PC-9 (cell line): ENCODE measurements around the gene NDST3. TPM values are rescaled to one million over a fixed set of nuclear protein-coding genes. Genes with fewer than 3 reads are reported as not detected.

Experiments
- BruUV-seq: library from RNA; stranded (reverse); fragments of 400-500 nt; replicated peaks from 2 replicates; lab custom pipeline; 2021; lab: Mats Ljungman, UMichigan
- CTCF ChIA-PET: fragments of 300-600 bp; sonication (Branson Sonifier 250); formaldehyde crosslinking; loops from one replicate; lab custom pipeline; 2022; ENCODE audit warnings: antibody characterized with exemption; lab: Charles Lee
- POLR2A ChIA-PET: fragments of 300-600 bp; sonication (Branson Sonifier 250); formaldehyde crosslinking; loops from one replicate; lab custom pipeline; 2022; ENCODE audit warnings: antibody characterized with exemption; ENCODE audit not compliant: unreplicated experiment; lab: Charles Lee
- DNase-seq, 2 experiments: peaks; one replicate each; pipeline versions ENCODE4 v3.0.0 to v3.0.0-alpha.2; 2015 to 2022; ENCODE audit warnings: mixed read lengths in 1 of 2
- H2AFZ ChIP-seq: fragments of 200-600 bp; sonication (generic); 2 replicates; pipeline ENCODE4 v1.8.1; 2017; ENCODE audit warnings: antibody characterized with exemption
- H3F3A ChIP-seq: fragments of 200-600 bp; sonication (generic); 2 replicates; pipeline ENCODE4 v1.8.1; 2017; ENCODE audit warnings: antibody characterized with exemption, mild to moderate bottlenecking, low read depth; ENCODE audit not compliant: insufficient read depth
- H3K27ac ChIP-seq: fragments of 200-600 bp; sonication (generic); 2 replicates; pipeline ENCODE4 v1.6.1; 2016; ENCODE audit warnings: mixed run types
- H3K27me3 ChIP-seq: fragments of 200-600 bp; sonication (generic); 2 replicates; pipeline ENCODE4 v1.6.1; 2016; ENCODE audit warnings: low read depth, mixed run types; ENCODE audit not compliant: insufficient read depth
- H3K36me3 ChIP-seq: fragments of 200-600 bp; sonication (generic); 2 replicates; pipeline ENCODE4 v1.6.1; 2016; ENCODE audit warnings: low read depth, mixed run types
- H3K4me1 ChIP-seq: fragments of 200-600 bp; sonication (generic); replicated peaks from 2 replicates; pipeline ENCODE4 v1.6.1; 2016; ENCODE audit warnings: mixed run types; ENCODE audit not compliant: insufficient read depth
- H3K4me2 ChIP-seq: fragments of 200-600 bp; sonication (generic); 2 replicates; pipeline ENCODE4 v1.6.1; 2017; ENCODE audit warnings: mixed run types
- H3K4me3 ChIP-seq: fragments of 200-600 bp; sonication (generic); 2 replicates; pipeline ENCODE4 v1.6.1; 2016; ENCODE audit warnings: mixed run types
- H3K79me2 ChIP-seq: fragments of 200-600 bp; sonication (generic); 2 replicates; pipeline ENCODE4 v1.6.1; 2017; ENCODE audit warnings: low read depth, mixed run types
- H3K9me2 ChIP-seq: fragments of 200-600 bp; sonication (generic); 2 replicates; pipeline ENCODE4 v1.8.1; 2017; ENCODE audit warnings: mild to moderate bottlenecking; ENCODE audit not compliant: insufficient read depth
- H3K9me3 ChIP-seq: fragments of 200-600 bp; sonication (generic); 2 replicates; pipeline ENCODE4 v1.8.1; 2016; ENCODE audit warnings: low read depth; ENCODE audit not compliant: insufficient read depth
- H4K20me1 ChIP-seq: fragments of 200-600 bp; sonication (generic); 2 replicates; pipeline ENCODE4 v1.8.1; 2017; ENCODE audit not compliant: insufficient read depth
- CTCF ChIP-seq: fragments of 200-600 bp; sonication (generic); conservative IDR thresholded peaks from 2 replicates; pipeline ENCODE4 v1.6.1; 2017; ENCODE audit warnings: mixed run types, antibody characterized with exemption, mild to moderate bottlenecking, moderate library complexity
- EZH2 ChIP-seq: fragments of 200-600 bp; sonication (generic); IDR thresholded peaks from 2 replicates; pipeline ENCODE4 v1.8.0; 2017; ENCODE audit warnings: antibody characterized with exemption, low read depth
- intact Hi-C: fragments of 100-400 bp; cut with micrococcal nuclease; formaldehyde crosslinking; loops from one replicate; pipeline ENCODE4 v1.10.0; 2022; ENCODE audit not compliant: unreplicated experiment
- total RNA-seq: library from RNA; stranded (reverse); gene quantifications from 2 replicates; pipeline ENCODE4 v1.2.3, GENCODE V29; 2021

Gene NDST3
- total RNA-seq, 1 experiment from 2014 or later = 0.15 TPM

GRCh38 chr4:118273642-118274041, 239.4 kb downstream of the NDST3 start:
- ChIA-PET CTCF (no interaction called here), POLR2A (no interaction called here)
- no TSS peak for BruUV-seq
- Histone ChIP-seq H2AFZ (no peak overlapping the region), H3F3A (no peaks in the 10 kb centered on the region), H3K9me2 (no peaks in the 10 kb centered on the region), H3K36me3 (no peaks in the 10 kb centered on the region), H3K4me1 (peaks cover 9% of the 10 kb centered on the region), H3K4me2 (no peak overlapping the region), H3K79me2 (peaks cover 6% of the 10 kb centered on the region), H3K27me3 (no peaks in the 10 kb centered on the region), H3K4me3 (no peak overlapping the region), H4K20me1 (no peaks in the 10 kb centered on the region), H3K27ac (no peak overlapping the region), H3K9me3 (no peaks in the 10 kb centered on the region)
- no peak for DNase-seq
- intact Hi-C loops = loop anchor here (5.0 kb wide), 1 partner anchor 1916 kb away; no protein-coding TSS in a partner anchor
- TF ChIP-seq EZH2 = no peak
- TF ChIP-seq CTCF = no peak

- TF ChIP-seq CTCF = no peak
- no peak for TF ChIP-seq EZH2
- H3K4me1 ChIP-seq = peaks cover 17% of the 10 kb centered on the region
- intact Hi-C loops = no loop called here
- ChIA-PET CTCF (no interaction called here), POLR2A (no interaction called here)
- H3K9me3 ChIP-seq = no peaks in the 10 kb centered on the region
- no peaks in the 10 kb centered on the region for H3K27me3 ChIP-seq
- H3K9me2 ChIP-seq = no peaks in the 10 kb centered on the region
- no peak overlapping the region for H3K27ac ChIP-seq
- H3K4me3 ChIP-seq = no peak overlapping the region
- peaks cover 26% of the 10 kb centered on the region for H3F3A ChIP-seq
- no peak overlapping the region for H2AFZ ChIP-seq
- peaks cover 6% of the 10 kb centered on the region for H4K20me1 ChIP-seq
- no peak overlapping the region for H3K4me2 ChIP-seq
- peaks cover 20% of the 10 kb centered on the region for H3K36me3 ChIP-seq
- BruUV-seq = no TSS peak
- DNase-seq = no peak
- H3K79me2 ChIP-seq = peaks cover 27% of the 10 kb centered on the region
Measured at GRCh38 chr4:118276580-118276979, 242.3 kb downstream of the NDST3 start.

GRCh38 chr4:118277243-118277642, 243.0 kb downstream of the NDST3 start:
- peak overlapping the region; percentile 81 for H3K4me2 ChIP-seq
- H2AFZ ChIP-seq = no peak overlapping the region
- POLR2A ChIA-PET = no interaction called here
- BruUV-seq = no TSS peak
- H3K27ac ChIP-seq = no peak overlapping the region
- no peaks in the 10 kb centered on the region for H3K27me3 ChIP-seq
- DNase-seq = no peak
- CTCF ChIA-PET = no interaction called here
- H4K20me1 ChIP-seq = peaks cover 6% of the 10 kb centered on the region
- peaks cover 20% of the 10 kb centered on the region for H3K36me3 ChIP-seq
- intact Hi-C loops = no loop called here
- peaks cover 27% of the 10 kb centered on the region for H3K79me2 ChIP-seq
- peaks cover 19% of the 10 kb centered on the region for H3K4me1 ChIP-seq
- H3F3A ChIP-seq = peaks cover 32% of the 10 kb centered on the region
- H3K9me2 ChIP-seq = no peaks in the 10 kb centered on the region
- H3K9me3 ChIP-seq = no peaks in the 10 kb centered on the region
- no peak for TF ChIP-seq CTCF
- no peak for TF ChIP-seq EZH2
- peak overlapping the region; percentile 87 for H3K4me3 ChIP-seq
